ENCODE data around the gene D2HGDH.

DNA sequence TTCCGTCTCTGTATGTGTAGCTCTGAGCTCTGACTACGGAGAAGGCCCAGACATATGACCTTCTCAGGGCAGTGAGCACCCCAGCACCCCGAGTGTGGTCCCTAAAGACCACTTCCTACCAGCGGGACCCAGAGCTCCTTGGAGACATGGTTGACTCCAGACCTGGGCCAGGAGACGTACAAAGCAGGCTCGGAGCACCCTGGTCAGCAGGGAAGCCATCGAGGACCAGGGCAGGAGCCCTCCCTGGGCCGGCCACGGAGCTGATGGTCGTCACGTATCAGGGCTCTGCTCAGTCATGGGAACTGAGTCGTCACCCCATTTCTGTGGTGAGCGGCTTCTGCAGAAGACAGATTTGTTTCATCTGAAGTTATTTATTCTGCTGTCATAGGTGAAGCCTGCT is 61.8 kb downstream of the D2HGDH start:
- TF ChIP-seq, protein P1, sequence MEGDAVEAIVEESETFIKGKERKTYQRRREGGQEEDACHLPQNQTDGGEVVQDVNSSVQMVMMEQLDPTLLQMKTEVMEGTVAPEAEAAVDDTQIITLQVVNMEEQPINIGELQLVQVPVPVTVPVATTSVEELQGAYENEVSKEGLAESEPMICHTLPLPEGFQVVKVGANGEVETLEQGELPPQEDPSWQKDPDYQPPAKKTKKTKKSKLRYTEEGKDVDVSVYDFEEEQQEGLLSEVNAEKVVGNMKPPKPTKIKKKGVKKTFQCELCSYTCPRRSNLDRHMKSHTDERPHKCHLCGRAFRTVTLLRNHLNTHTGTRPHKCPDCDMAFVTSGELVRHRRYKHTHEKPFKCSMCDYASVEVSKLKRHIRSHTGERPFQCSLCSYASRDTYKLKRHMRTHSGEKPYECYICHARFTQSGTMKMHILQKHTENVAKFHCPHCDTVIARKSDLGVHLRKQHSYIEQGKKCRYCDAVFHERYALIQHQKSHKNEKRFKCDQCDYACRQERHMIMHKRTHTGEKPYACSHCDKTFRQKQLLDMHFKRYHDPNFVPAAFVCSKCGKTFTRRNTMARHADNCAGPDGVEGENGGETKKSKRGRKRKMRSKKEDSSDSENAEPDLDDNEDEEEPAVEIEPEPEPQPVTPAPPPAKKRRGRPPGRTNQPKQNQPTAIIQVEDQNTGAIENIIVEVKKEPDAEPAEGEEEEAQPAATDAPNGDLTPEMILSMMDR (IDR thresholded peaks at IDR 0.05 in 2 of 3, conservative IDR thresholded peaks at IDR 0.05 in 1 of 3; ENCODE audit: borderline replicate concordance in 1 of 3, insufficient read depth in 1 of 3, low read depth in 2 of 3, low read length in 2 of 3) = no peak
- TF ChIP-seq RAD21 (IDR thresholded peaks at IDR 0.05; ENCODE audit: low read depth) (no peak), EZH2 (IDR thresholded peaks at IDR 0.05) (no peak), SRF (IDR thresholded peaks at IDR 0.05; ENCODE audit: low read depth) (no peak)
- TF ChIP-seq, protein P2, sequence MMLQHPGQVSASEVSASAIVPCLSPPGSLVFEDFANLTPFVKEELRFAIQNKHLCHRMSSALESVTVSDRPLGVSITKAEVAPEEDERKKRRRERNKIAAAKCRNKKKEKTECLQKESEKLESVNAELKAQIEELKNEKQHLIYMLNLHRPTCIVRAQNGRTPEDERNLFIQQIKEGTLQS (IDR thresholded peaks at IDR 0.05) = no peak
